Brain microvascular endothelial cell (primary cell): ENCODE measurements around the gene C1orf174.

Source experiments
- DNase-seq: peaks from one replicate; pipeline ENCODE4 v3.0.0-alpha.2; 2020
- H3K27ac ChIP-seq: fragments of 250-450 bp; sonication (Bioruptor Pico); 2 replicates; pipeline ENCODE4 v1.5.1; 2020; ENCODE audit warnings: mild to moderate bottlenecking, moderate library complexity
- H3K27me3 ChIP-seq: fragments of 250-450 bp; sonication (Bioruptor Pico); replicated peaks from 2 replicates; pipeline ENCODE4 v1.5.1; 2020; ENCODE audit warnings: mild to moderate bottlenecking
- H3K36me3 ChIP-seq: fragments of 250-450 bp; sonication (Bioruptor Pico); replicated peaks from 2 replicates; pipeline ENCODE4 v1.5.1; 2020; ENCODE audit warnings: mild to moderate bottlenecking
- H3K4me3 ChIP-seq: 2 replicates; pipeline ENCODE4 v1.5.1; 2011; ENCODE audit warnings: low read depth, mild to moderate bottlenecking, control low read depth, low read length, moderate library complexity
- in situ Hi-C: cut with HindIII; loops from 2 replicates; pipeline ENCODE4 v1.10.0; 2017; ENCODE audit warnings: low sequenced_read_pairs, low pct_ligation_motif_present
- TF ChIP-seq, protein P1 (sequence below): IDR thresholded peaks from 2 replicates; pipeline ENCODE4 v1.5.1; 2011; ENCODE audit warnings: low read depth, mild to moderate bottlenecking, moderate library complexity, low read length, control low read depth, inconsistent platforms; ENCODE audit errors: missing control alignments

The C1orf174 gene

GRCh38 chr1:3939242-3940080 is 39.4 kb upstream of the C1orf174 start:
- TF ChIP-seq, protein P1, sequence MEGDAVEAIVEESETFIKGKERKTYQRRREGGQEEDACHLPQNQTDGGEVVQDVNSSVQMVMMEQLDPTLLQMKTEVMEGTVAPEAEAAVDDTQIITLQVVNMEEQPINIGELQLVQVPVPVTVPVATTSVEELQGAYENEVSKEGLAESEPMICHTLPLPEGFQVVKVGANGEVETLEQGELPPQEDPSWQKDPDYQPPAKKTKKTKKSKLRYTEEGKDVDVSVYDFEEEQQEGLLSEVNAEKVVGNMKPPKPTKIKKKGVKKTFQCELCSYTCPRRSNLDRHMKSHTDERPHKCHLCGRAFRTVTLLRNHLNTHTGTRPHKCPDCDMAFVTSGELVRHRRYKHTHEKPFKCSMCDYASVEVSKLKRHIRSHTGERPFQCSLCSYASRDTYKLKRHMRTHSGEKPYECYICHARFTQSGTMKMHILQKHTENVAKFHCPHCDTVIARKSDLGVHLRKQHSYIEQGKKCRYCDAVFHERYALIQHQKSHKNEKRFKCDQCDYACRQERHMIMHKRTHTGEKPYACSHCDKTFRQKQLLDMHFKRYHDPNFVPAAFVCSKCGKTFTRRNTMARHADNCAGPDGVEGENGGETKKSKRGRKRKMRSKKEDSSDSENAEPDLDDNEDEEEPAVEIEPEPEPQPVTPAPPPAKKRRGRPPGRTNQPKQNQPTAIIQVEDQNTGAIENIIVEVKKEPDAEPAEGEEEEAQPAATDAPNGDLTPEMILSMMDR = no peak
- H3K4me3 ChIP-seq = no peak overlapping the region
- no peaks in the 10 kb centered on the region for H3K27me3 ChIP-seq
- H3K36me3 ChIP-seq = no peaks in the 10 kb centered on the region
- in situ Hi-C loops = no loop called here
- no peak for DNase-seq
- no peak overlapping the region for H3K27ac ChIP-seq

DNA sequence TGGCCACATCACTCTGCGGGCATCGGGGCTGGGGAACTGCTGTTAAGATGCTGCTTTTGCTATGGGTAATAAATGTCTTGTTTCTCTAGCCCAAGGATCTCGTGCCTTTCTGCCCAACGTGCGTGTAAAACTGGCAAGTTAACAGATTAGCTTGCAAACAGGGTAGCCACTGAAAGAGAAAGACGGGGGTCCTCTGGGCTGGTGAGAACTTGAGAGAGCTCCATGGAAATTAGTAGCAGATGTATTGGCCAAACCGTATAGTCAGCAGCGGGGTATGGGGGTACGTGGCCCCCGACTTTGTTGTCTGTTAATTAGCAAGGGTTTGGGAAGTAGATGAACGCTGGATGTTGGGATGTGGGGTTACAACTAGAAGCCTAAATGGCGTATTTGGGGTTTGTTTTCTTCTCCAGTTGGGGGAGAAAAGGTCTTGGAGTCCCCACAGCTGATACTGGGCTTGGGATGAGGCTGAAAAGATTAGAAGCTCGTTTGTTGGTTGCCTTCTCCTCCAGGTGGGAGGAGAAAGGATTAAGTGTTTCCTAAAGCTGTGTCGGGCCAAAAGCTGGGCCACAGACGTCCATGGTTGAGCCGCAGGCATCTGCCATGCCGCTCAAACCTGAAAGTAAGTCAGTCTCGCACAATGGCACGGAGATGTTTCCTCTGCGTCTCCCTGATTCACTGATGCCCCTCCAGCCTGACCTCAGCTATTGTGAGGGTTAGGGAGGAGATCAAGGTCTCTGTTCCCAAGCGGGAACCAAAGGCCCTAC is 32.3 kb upstream of the C1orf174 start:
- TF ChIP-seq, protein P1 = no peak
- H3K36me3 ChIP-seq = no peaks in the 10 kb centered on the region
- H3K4me3 ChIP-seq = no peak overlapping the region
- no peak for DNase-seq
- H3K27me3 ChIP-seq = no peaks in the 10 kb centered on the region
- in situ Hi-C loops = no loop called here
- no peak overlapping the region for H3K27ac ChIP-seq

DNA sequence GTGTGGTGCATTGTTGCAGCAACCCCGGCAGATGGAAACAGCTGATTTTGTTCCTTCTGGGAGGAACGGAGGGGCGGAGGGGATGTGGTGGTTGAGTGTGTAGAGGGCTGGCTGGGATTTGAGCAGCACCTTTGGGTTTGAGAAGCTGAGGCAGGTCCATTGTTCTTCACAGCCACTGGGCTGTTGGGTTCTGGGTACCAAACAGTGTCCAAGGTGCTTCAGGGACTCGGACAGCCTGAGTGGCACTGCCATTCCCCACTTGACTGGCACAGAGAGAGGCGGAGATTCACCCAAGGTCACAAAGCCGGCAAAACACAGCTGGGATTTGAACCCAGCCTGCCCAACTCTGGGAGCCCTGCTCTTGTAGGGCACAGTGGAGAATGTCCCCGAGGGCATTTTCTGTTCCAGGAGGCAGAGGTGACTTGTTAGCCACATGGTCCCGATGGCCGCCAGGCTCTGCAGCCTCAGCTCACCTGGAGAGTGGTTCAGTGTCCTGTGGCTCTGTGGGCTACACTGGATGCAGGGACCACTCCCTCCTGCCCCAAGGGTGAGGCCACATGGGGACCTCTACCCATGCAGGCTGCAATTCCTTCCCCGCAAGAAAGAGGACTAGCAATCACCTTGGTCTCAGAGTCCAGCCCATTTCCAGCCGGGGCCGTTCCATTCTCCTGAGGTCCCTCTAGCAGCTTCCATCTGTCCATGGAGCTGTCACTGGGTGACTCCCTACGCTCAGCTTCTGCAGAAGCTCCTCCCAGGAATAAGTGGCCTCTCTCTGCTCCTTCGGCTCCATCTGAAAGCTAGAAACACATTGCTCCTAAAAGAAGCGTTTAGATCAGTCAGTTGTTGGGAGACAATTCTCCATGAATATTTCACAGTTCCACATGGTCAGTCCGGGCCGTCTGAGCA is 31.2 kb upstream of the C1orf174 start:
- Histone ChIP-seq H3K27ac (no peak overlapping the region), H3K27me3 (no peaks in the 10 kb centered on the region), H3K4me3 (no peak overlapping the region), H3K36me3 (no peaks in the 10 kb centered on the region)
- in situ Hi-C loops = no loop called here
- TF ChIP-seq, protein P1 = no peak
- DNase-seq = no peak

DNA sequence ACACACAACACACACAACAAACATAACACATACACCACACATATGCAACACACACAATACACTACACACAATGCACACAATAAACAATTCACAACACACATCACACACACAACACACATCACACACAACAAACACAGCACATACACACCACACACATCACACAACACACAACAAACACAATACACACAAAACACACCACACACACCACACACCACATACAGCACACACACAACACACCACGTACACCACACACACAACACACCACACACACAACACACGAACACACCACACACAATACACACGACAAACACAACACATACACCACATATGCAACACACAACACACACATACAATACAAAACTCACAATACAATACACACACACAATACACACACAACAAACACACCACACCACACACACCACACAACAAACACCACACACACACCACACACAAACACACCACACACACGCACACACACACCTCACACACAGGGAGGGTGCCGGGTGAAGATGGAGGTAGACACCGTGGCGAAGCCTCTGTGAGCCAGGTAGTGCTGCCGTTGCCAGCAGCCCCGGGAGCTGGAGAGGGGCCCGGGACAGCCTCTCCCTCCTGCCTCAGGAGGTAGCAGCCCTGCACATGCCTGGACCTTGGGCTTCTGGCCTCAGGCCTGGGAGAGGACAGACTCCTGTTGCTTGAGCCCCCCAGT is 30.4 kb upstream of the C1orf174 start:
- in situ Hi-C loops = no loop called here
- Histone ChIP-seq H3K27me3 (no peaks in the 10 kb centered on the region), H3K36me3 (no peaks in the 10 kb centered on the region), H3K27ac (no peak overlapping the region), H3K4me3 (no peak overlapping the region)
- TF ChIP-seq, protein P1 = no peak
- DNase-seq = no peak

- in situ Hi-C loops = no loop called here
- no peak overlapping the region for H3K4me3 ChIP-seq
- H3K27me3 ChIP-seq = no peaks in the 10 kb centered on the region
- DNase-seq = no peak
- H3K27ac ChIP-seq = no peak overlapping the region
- TF ChIP-seq, protein P1 = no peak
- H3K36me3 ChIP-seq = no peaks in the 10 kb centered on the region
Observed at GRCh38 chr1:3929126-3929525, 29.1 kb upstream of the C1orf174 start.
